BJ (cell line): ENCODE measurements around the gene ST7. TPM values are rescaled to one million over a fixed set of nuclear protein-coding genes. Genes with fewer than 3 reads are reported as not detected.

Experiments
- CTCF ChIA-PET: fragments of 350-600 bp; formaldehyde crosslinking; extraction: SDS; loops from one replicate; lab custom pipeline; 2021; ENCODE audit warnings: antibody characterized with exemption, inconsistent platforms; lab: Yijun Ruan, JAX
- POLR2A ChIA-PET: fragments of 300-600 bp; sonication (Branson Sonifier 250); formaldehyde crosslinking; extraction: SDS; loops from one replicate; lab custom pipeline; 2021; ENCODE audit warnings: antibody characterized with exemption; lab: Charles Lee
- DNase-seq: peaks from one replicate; pipeline ENCODE4 v3.0.0-alpha.2; 2011; ENCODE audit warnings: low read depth
- H3K27me3 ChIP-seq: 2 replicates; pipeline ENCODE4 v1.6.0; 2011; ENCODE audit warnings: low read length; ENCODE audit not compliant: control insufficient read depth, insufficient read depth
- H3K36me3 ChIP-seq: 2 replicates; pipeline ENCODE4 v1.5.1; 2011; ENCODE audit warnings: low read length; ENCODE audit not compliant: control insufficient read depth, insufficient read depth
- H3K4me3 ChIP-seq: 2 replicates; pipeline ENCODE4 v1.5.1; 2011; ENCODE audit warnings: low read depth, mild to moderate bottlenecking, control low read depth, low read length
- CTCF ChIP-seq: IDR thresholded peaks from 2 replicates; pipeline ENCODE4 v1.5.1; 2011; ENCODE audit warnings: low read depth, mild to moderate bottlenecking, control low read depth, inconsistent platforms, low read length, moderate library complexity; ENCODE audit not compliant: insufficient read depth
- polyA plus RNA-seq: library from polyadenylated mRNA; depleted of rRNA; stranded (reverse); fragments of >200 nt; gene quantifications from 2 replicates; pipeline ENCODE4 v1.2.3, GENCODE V29; 2011

The ST7 gene
- polyA plus RNA-seq, 1 experiment, result 16.0 TPM

DNA sequence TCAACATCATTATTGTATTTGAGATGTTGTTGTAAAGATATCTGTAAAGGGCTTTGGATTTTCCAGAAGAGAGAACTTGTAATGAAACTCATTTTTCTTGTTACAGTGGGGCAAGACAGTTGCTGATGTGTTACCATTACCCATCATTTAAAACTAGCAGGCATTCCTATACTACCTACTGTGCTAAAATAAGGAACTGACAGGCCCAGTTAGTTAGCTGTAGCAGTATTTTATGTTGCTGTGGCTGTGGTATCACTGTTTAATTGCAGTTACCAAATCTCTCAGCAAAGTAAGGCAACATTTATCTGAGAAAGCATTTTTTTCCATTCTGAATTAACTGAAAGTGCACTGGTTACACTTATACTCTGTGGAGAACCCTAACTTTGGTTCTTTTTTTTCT lies 9.9 kb downstream of the ST7 start:
- H3K4me3 ChIP-seq, result no peak overlapping the region
- no peak for DNase-seq
- no peak for TF ChIP-seq CTCF
- H3K36me3 ChIP-seq, result no peaks in the 10 kb centered on the region
- H3K27me3 ChIP-seq, result no peaks in the 10 kb centered on the region
- CTCF ChIA-PET, result no interaction called here
- POLR2A ChIA-PET, result no interaction called here

DNA sequence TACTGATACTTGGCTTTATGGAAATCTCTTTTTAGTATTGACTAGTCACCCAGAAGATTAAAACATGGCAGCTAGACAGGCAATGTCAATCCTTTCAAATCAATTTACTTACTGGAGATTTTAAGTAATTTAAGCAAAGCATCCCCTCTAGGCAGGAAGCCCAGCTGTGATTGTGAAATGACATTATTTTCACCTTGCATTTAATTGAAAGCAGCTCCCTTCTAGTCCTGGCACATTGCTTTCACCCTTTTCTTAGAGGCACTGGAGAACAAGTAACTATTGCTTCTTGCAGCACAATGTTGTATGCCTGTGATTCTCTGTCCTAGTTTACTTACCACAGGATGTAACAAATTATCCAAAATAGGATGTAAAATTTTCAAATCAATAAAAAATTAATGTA lies 13.3 kb downstream of the ST7 start:
- no peak for DNase-seq
- Histone ChIP-seq H3K36me3 (no peaks in the 10 kb centered on the region), H3K4me3 (no peak overlapping the region), H3K27me3 (no peaks in the 10 kb centered on the region)
- POLR2A ChIA-PET, result no interaction called here
- CTCF ChIA-PET, result no interaction called here
- no peak for TF ChIP-seq CTCF

DNA sequence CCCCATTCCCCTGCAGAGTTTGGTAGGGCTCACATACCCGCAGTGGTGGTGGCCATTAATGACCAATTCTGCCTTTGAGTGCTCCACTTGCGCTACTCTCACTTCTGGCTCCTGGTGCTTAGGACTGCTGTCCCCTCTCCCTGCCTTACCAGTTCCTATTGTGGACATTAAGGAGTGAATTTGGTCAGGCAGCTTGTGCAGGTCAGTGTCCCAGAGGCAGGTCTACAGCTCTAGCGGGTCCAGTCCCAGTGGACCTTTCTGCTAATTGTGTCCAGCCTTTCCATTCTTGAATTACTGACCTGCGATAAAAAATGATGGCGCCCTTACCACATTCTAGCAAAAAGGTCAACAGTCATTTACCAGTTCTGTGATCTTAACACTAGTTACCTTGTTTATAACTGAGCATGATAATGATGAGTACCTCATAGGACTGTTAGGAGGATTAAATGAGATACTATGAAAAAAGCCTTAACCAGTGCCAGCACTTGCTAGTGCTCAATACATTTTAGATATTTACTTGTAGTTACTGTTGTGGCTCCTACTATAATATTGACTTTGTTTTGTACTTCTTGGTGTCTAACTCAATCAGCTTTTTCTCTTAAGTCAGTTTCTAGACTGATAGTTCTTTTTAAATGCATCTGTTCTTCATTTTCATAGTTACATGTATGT lies 14.1 kb downstream of the ST7 start:
- DNase-seq, result no peak
- CTCF ChIA-PET, result interaction anchor here (0.8 kb wide), 1 partner anchor 9 kb away, joined by 3 read pairs; no protein-coding TSS in a partner anchor
- POLR2A ChIA-PET, result no interaction called here

GRCh38 chr7:116967983-116968382 lies 14.7 kb downstream of the ST7 start:
- ChIA-PET CTCF (interaction anchor here (0.8 kb wide), 1 partner anchor 8 kb away, joined by 3 read pairs; no protein-coding TSS in a partner anchor), POLR2A (no interaction called here)
- Histone ChIP-seq H3K27me3 (no peaks in the 10 kb centered on the region), H3K4me3 (no peak overlapping the region), H3K36me3 (0 out of 2 replicates have a peak, but pooled peaks cover 2% of the 10 kb centered on the region)
- TF ChIP-seq CTCF, result no peak
- no peak for DNase-seq

More for the DNA sequence above, 14.1 kb downstream of the ST7 start:
- Histone ChIP-seq H3K27me3 (no peaks in the 10 kb centered on the region), H3K4me3 (no peak overlapping the region), H3K36me3 (no peaks in the 10 kb centered on the region)
- no peak for TF ChIP-seq CTCF

DNA sequence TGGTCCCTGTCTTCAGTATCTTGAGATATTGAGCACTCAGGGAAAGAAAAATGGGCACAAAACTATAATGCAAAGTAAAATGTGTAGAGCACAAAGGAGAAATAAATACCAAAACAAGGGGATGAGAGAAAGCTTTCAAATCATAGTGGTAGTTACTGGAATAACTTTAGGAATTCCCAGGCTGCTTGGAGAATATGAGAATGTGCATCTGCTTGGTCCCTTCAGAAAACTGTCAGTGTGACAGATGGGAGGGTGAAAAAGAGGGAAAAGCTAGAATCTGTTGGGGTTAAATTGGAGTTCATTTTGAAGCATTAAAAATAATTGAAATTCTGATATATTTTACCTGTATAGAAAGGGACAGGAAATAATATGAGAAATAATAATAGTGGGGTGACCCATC lies 15.3 kb downstream of the ST7 start:
- TF ChIP-seq CTCF, result no peak
- CTCF ChIA-PET, result no interaction called here
- no peak for DNase-seq
- Histone ChIP-seq H3K4me3 (no peak overlapping the region), H3K27me3 (no peaks in the 10 kb centered on the region), H3K36me3 (0 out of 2 replicates have a peak, but pooled peaks cover 2% of the 10 kb centered on the region)
- POLR2A ChIA-PET, result no interaction called here
